AG04450 (cell line): ENCODE results near the gene PALM. TPM values are rescaled to one million over a fixed set of nuclear protein-coding genes. Genes with fewer than 3 reads are reported as not detected.

Experiments
- CTCF ChIA-PET: fragments of 300-600, 350-600 bp; formaldehyde crosslinking; extraction: SDS; loops from one replicate; lab custom pipeline; 2022; ENCODE audit warnings: antibody characterized with exemption, inconsistent platforms; lab: Charles Lee
- POLR2A ChIA-PET: fragments of 350-600 bp; formaldehyde crosslinking; extraction: SDS; loops from one replicate; lab custom pipeline; 2021; ENCODE audit warnings: antibody characterized with exemption, inconsistent platforms; lab: Yijun Ruan, JAX
- DNase-seq: peaks from one replicate; pipeline ENCODE4 v3.0.0-alpha.2; 2011; ENCODE audit warnings: low read depth, low spot score
- H3K27ac ChIP-seq: one replicate; pipeline ENCODE4 v1.5.1; 2012; ENCODE audit warnings: low read depth, low read length, control low read depth
- H3K27me3 ChIP-seq: one replicate; pipeline ENCODE4 v1.6.0; 2012; ENCODE audit warnings: low read length; ENCODE audit not compliant: control insufficient read depth, insufficient read depth
- H3K4me3 ChIP-seq: 2 replicates; pipeline ENCODE4 v1.5.1; 2011; ENCODE audit warnings: mild to moderate bottlenecking, low read depth, low read length, control low read depth
- H3K9me3 ChIP-seq: 2 replicates; pipeline ENCODE4 v1.5.1; 2012; ENCODE audit warnings: low read length; ENCODE audit not compliant: control insufficient read depth, insufficient read depth
- polyA plus RNA-seq: library from polyadenylated mRNA; depleted of rRNA; stranded (reverse); fragments of >200 nt; gene quantifications from 2 replicates; pipeline ENCODE4 v1.2.3, GENCODE V29; 2011
- TF ChIP-seq, protein P1 (sequence below): IDR thresholded peaks from 2 replicates; pipeline ENCODE4 v1.5.1; 2011; ENCODE audit warnings: low read depth, low read length, control low read depth, inconsistent platforms

PALM gene
- polyA plus RNA-seq, 1 experiment = 1.8 TPM

- CTCF ChIA-PET = no interaction called here
- H3K27me3 ChIP-seq = no peaks in the 10 kb centered on the region
Observed at GRCh38 chr19:686589-687297, 22.0 kb upstream of the PALM start.

GRCh38 chr19:687569-688166 lies 21.1 kb upstream of the PALM start:
- POLR2A ChIA-PET = interaction anchor here (0.6 to 0.8 kb wide), 2 partner anchors 8 to 1606 kb away, joined by 3 to 5 read pairs; no protein-coding TSS in a partner anchor
- peaks cover 12% of the 10 kb centered on the region; the same call in 1 of the 2 replicates for H3K9me3 ChIP-seq
- no peaks in the 10 kb centered on the region for H3K27me3 ChIP-seq
- H3K27ac ChIP-seq = no peak overlapping the region
- CTCF ChIA-PET = no interaction called here
- TF ChIP-seq, protein P1, sequence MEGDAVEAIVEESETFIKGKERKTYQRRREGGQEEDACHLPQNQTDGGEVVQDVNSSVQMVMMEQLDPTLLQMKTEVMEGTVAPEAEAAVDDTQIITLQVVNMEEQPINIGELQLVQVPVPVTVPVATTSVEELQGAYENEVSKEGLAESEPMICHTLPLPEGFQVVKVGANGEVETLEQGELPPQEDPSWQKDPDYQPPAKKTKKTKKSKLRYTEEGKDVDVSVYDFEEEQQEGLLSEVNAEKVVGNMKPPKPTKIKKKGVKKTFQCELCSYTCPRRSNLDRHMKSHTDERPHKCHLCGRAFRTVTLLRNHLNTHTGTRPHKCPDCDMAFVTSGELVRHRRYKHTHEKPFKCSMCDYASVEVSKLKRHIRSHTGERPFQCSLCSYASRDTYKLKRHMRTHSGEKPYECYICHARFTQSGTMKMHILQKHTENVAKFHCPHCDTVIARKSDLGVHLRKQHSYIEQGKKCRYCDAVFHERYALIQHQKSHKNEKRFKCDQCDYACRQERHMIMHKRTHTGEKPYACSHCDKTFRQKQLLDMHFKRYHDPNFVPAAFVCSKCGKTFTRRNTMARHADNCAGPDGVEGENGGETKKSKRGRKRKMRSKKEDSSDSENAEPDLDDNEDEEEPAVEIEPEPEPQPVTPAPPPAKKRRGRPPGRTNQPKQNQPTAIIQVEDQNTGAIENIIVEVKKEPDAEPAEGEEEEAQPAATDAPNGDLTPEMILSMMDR = no peak
- H3K4me3 ChIP-seq = no peak overlapping the region
- no peak for DNase-seq

More at GRCh38 chr19:686589-687297, 22.0 kb upstream of the PALM start:
- TF ChIP-seq, protein P1 = no peak
- POLR2A ChIA-PET = no interaction called here
- Histone ChIP-seq H3K27ac (no peak overlapping the region), H3K9me3 (peaks cover 12% of the 10 kb centered on the region; the same call in 1 of the 2 replicates), H3K4me3 (no peak overlapping the region)
- no peak for DNase-seq

- H3K4me3 ChIP-seq = no peak overlapping the region
- no peaks in the 10 kb centered on the region for H3K27me3 ChIP-seq
- H3K27ac ChIP-seq = no peak overlapping the region
- DNase-seq = no peak
- TF ChIP-seq, protein P1 = no peak
- CTCF ChIA-PET = no interaction called here
- H3K9me3 ChIP-seq = peaks cover 12% of the 10 kb centered on the region; the same call in 1 of the 2 replicates
- POLR2A ChIA-PET = interaction anchor here (0.6 to 0.8 kb wide), 2 partner anchors 9 to 1605 kb away, joined by 3 to 5 read pairs; no protein-coding TSS in a partner anchor
Observed at GRCh38 chr19:688214-688613, 20.5 kb upstream of the PALM start.

GRCh38 chr19:688992-689391 lies 19.7 kb upstream of the PALM start:
- DNase-seq = no peak
- ChIA-PET POLR2A (no interaction called here), CTCF (no interaction called here)
- H3K27me3 ChIP-seq = no peaks in the 10 kb centered on the region
- no peak overlapping the region for H3K27ac ChIP-seq
- TF ChIP-seq, protein P1 = no peak
- peaks cover 12% of the 10 kb centered on the region; the same call in 1 of the 2 replicates for H3K9me3 ChIP-seq
- H3K4me3 ChIP-seq = no peak overlapping the region

- CTCF ChIA-PET = no interaction called here
- TF ChIP-seq, protein P1 = no peak
Observed at GRCh38 chr19:690203-690602, 18.5 kb upstream of the PALM start.

More at GRCh38 chr19:690203-690602, 18.5 kb upstream of the PALM start:
- Histone ChIP-seq H3K4me3 (no peak overlapping the region), H3K27me3 (peaks cover under 1% of the 10 kb centered on the region), H3K27ac (no peak overlapping the region), H3K9me3 (peaks cover 10% of the 10 kb centered on the region; the same call in 1 of the 2 replicates)
- DNase-seq = no peak
- POLR2A ChIA-PET = interaction anchor here (0.6 kb wide), 1 partner anchor 10 kb away, joined by 4 read pairs; no protein-coding TSS in a partner anchor
